Measurements from ENCODE around the gene ARHGAP42.

ARHGAP42 gene

DNA sequence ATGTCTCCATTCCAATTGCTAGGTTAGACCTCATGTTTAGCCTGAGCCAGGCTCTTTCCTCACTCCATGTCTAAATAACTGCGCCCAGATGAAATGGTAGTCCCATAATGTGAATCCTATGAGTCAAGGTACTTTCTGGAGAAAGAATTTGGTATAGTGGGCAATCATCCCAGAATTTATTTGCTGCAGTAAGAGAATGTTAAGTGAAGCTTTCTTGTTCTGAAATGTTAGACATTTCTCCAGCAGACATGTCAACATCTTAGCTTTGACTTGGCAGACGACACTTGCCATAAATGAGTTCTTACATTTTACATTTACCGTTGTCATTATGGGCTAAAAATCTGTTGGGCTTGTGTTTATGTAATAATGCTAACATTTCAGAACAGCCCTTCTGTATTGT lies 277.3 kb downstream of the ARHGAP42 start:
- no peaks in the 10 kb centered on the region for H3F3A ChIP-seq (ENCODE audit: control insufficient read depth, insufficient read depth)
- no peaks in the 10 kb centered on the region for H3K9me2 ChIP-seq (replicated peaks; ENCODE audit: control insufficient read depth, low read length)
- no peaks in the 10 kb centered on the region for H4K20me1 ChIP-seq (ENCODE audit: control insufficient read depth, insufficient read depth, low read depth, low read length)
- no peaks in the 10 kb centered on the region for H3K27me3 ChIP-seq (ENCODE audit: control insufficient read depth, low read length)
- H3K36me3 ChIP-seq (ENCODE audit: control insufficient read depth, low read length): no peaks in the 10 kb centered on the region
- no peak overlapping the region for H3K27ac ChIP-seq (ENCODE audit: low read depth, low read length)
- H3K4me1 ChIP-seq (ENCODE audit: control insufficient read depth, low read length): no peaks in the 10 kb centered on the region
- no peak for TF ChIP-seq EZH2phosphoT487 (IDR thresholded peaks at IDR 0.05; ENCODE audit: borderline replicate concordance, low read length)
- TF ChIP-seq, protein P1, sequence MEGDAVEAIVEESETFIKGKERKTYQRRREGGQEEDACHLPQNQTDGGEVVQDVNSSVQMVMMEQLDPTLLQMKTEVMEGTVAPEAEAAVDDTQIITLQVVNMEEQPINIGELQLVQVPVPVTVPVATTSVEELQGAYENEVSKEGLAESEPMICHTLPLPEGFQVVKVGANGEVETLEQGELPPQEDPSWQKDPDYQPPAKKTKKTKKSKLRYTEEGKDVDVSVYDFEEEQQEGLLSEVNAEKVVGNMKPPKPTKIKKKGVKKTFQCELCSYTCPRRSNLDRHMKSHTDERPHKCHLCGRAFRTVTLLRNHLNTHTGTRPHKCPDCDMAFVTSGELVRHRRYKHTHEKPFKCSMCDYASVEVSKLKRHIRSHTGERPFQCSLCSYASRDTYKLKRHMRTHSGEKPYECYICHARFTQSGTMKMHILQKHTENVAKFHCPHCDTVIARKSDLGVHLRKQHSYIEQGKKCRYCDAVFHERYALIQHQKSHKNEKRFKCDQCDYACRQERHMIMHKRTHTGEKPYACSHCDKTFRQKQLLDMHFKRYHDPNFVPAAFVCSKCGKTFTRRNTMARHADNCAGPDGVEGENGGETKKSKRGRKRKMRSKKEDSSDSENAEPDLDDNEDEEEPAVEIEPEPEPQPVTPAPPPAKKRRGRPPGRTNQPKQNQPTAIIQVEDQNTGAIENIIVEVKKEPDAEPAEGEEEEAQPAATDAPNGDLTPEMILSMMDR (IDR thresholded peaks at IDR 0.05; ENCODE audit: low read depth, low read length, poor library complexity, severe bottlenecking): no peak
- H3K79me2 ChIP-seq (ENCODE audit: control insufficient read depth, low read length): no peaks in the 10 kb centered on the region
- no peaks in the 10 kb centered on the region for H3K9me3 ChIP-seq (ENCODE audit: control insufficient read depth, insufficient read depth, low read length)
- no peak overlapping the region for H3K4me3 ChIP-seq (ENCODE audit: low read length)
- no peak overlapping the region for H3K4me2 ChIP-seq (ENCODE audit: low read length)

GRCh38 chr11:100965346-100965745 lies 278.3 kb downstream of the ARHGAP42 start:
- TF ChIP-seq EZH2phosphoT487 (IDR thresholded peaks at IDR 0.05; ENCODE audit: borderline replicate concordance, low read length): no peak
- TF ChIP-seq, protein P1 (IDR thresholded peaks at IDR 0.05; ENCODE audit: low read depth, low read length, poor library complexity, severe bottlenecking): no peak
- no peaks in the 10 kb centered on the region for H3K27me3 ChIP-seq (ENCODE audit: control insufficient read depth, low read length)
- no peak overlapping the region for H3K27ac ChIP-seq (ENCODE audit: low read depth, low read length)
- no peaks in the 10 kb centered on the region for H4K20me1 ChIP-seq (ENCODE audit: control insufficient read depth, insufficient read depth, low read depth, low read length)
- no peaks in the 10 kb centered on the region for H3F3A ChIP-seq (ENCODE audit: control insufficient read depth, insufficient read depth)
- H3K79me2 ChIP-seq (ENCODE audit: control insufficient read depth, low read length): no peaks in the 10 kb centered on the region
- H3K9me2 ChIP-seq (replicated peaks; ENCODE audit: control insufficient read depth, low read length): no peaks in the 10 kb centered on the region
- H3K4me3 ChIP-seq (ENCODE audit: low read length): no peak overlapping the region
- H3K9me3 ChIP-seq (ENCODE audit: control insufficient read depth, insufficient read depth, low read length): no peaks in the 10 kb centered on the region
- H3K4me1 ChIP-seq (ENCODE audit: control insufficient read depth, low read length): no peaks in the 10 kb centered on the region
- no peak overlapping the region for H3K4me2 ChIP-seq (ENCODE audit: low read length)
- H3K36me3 ChIP-seq (ENCODE audit: control insufficient read depth, low read length): no peaks in the 10 kb centered on the region

DNA sequence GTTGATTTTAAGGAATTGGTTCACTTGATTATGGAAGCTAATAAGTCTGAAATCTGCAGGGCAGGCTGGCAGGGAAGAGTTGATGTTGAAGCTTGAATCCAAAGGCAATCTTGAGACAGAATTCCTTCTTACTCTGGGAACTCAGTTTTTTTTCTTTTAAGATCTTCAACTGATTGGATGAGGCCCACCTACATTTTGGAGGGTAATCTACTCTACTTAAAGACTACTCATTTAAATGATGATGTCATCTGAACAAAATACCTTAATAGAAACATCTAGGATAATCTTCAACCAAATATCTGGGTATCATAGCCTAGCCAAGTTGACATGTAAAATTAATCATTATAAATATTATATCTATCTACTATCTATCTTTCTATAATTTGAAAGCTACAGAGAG lies 279.3 kb downstream of the ARHGAP42 start:
- no peak overlapping the region for H3K4me2 ChIP-seq (ENCODE audit: low read length)
- no peaks in the 10 kb centered on the region for H3K27me3 ChIP-seq (ENCODE audit: control insufficient read depth, low read length)
- H3K36me3 ChIP-seq (ENCODE audit: control insufficient read depth, low read length): no peaks in the 10 kb centered on the region
- H3K4me3 ChIP-seq (ENCODE audit: low read length): no peak overlapping the region
- H3K27ac ChIP-seq (ENCODE audit: low read depth, low read length): no peak overlapping the region
- no peaks in the 10 kb centered on the region for H3K4me1 ChIP-seq (ENCODE audit: control insufficient read depth, low read length)
- no peaks in the 10 kb centered on the region for H3K9me3 ChIP-seq (ENCODE audit: control insufficient read depth, insufficient read depth, low read length)
- H3K9me2 ChIP-seq (replicated peaks; ENCODE audit: control insufficient read depth, low read length): no peaks in the 10 kb centered on the region
- H3F3A ChIP-seq (ENCODE audit: control insufficient read depth, insufficient read depth): no peaks in the 10 kb centered on the region
- no peaks in the 10 kb centered on the region for H4K20me1 ChIP-seq (ENCODE audit: control insufficient read depth, insufficient read depth, low read depth, low read length)
- H3K79me2 ChIP-seq (ENCODE audit: control insufficient read depth, low read length): no peaks in the 10 kb centered on the region
- TF ChIP-seq, protein P1 (IDR thresholded peaks at IDR 0.05; ENCODE audit: low read depth, low read length, poor library complexity, severe bottlenecking): no peak
- no peak for TF ChIP-seq EZH2phosphoT487 (IDR thresholded peaks at IDR 0.05; ENCODE audit: borderline replicate concordance, low read length)

DNA sequence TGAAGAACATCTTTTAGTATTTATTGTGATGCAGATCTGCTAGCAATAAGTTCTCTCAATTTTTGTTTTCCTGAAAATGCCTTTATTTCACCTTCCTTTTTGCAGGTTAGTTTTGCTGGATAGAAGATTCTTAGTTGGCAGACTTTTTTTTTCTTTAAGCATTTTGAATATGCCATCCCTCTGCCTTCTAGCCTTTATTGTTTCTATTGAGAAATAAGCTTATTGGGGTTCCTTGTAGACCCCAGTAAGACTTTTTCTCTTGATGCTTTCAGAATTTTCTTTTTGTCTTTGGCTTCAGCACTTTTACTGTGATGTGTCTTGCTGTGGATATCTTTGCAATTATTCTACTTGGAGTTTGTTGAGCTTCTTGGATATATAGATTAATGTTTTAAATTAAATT lies 281.9 kb downstream of the ARHGAP42 start:
- Histone ChIP-seq H3K4me2 (ENCODE audit: low read length) (no peak overlapping the region), H3K79me2 (ENCODE audit: control insufficient read depth, low read length) (no peaks in the 10 kb centered on the region), H3K27ac (ENCODE audit: low read depth, low read length) (no peak overlapping the region), H3K9me2 (replicated peaks; ENCODE audit: control insufficient read depth, low read length) (no peaks in the 10 kb centered on the region), H3K36me3 (ENCODE audit: control insufficient read depth, low read length) (no peaks in the 10 kb centered on the region), H3K4me3 (ENCODE audit: low read length) (no peak overlapping the region), H3F3A (ENCODE audit: control insufficient read depth, insufficient read depth) (no peaks in the 10 kb centered on the region), H3K4me1 (ENCODE audit: control insufficient read depth, low read length) (no peaks in the 10 kb centered on the region), H3K9me3 (ENCODE audit: control insufficient read depth, insufficient read depth, low read length) (no peaks in the 10 kb centered on the region), H3K27me3 (ENCODE audit: control insufficient read depth, low read length) (no peaks in the 10 kb centered on the region), H4K20me1 (ENCODE audit: control insufficient read depth, insufficient read depth, low read depth, low read length) (no peaks in the 10 kb centered on the region)
- TF ChIP-seq, protein P1 (IDR thresholded peaks at IDR 0.05; ENCODE audit: low read depth, low read length, poor library complexity, severe bottlenecking): no peak
- TF ChIP-seq EZH2phosphoT487 (IDR thresholded peaks at IDR 0.05; ENCODE audit: borderline replicate concordance, low read length): no peak
